IPS-18a (cell line): Measurements from ENCODE around the gene PLEKHG3.

Experiments
- H3K27ac ChIP-seq: one replicate; pipeline ENCODE4 v1.5.1; 2013; ENCODE audit warnings: low read length
- H3K27me3 ChIP-seq: one replicate; pipeline ENCODE4 v1.6.1; 2013; ENCODE audit warnings: mild to moderate bottlenecking, low read length; ENCODE audit not compliant: control insufficient read depth, insufficient read depth
- H3K36me3 ChIP-seq: one replicate; pipeline ENCODE4 v1.6.1; 2013; ENCODE audit warnings: low read depth, low read length; ENCODE audit not compliant: control insufficient read depth
- H3K4me1 ChIP-seq: one replicate; pipeline ENCODE4 v1.6.1; 2013; ENCODE audit warnings: low read depth, low read length; ENCODE audit not compliant: control insufficient read depth
- H3K4me3 ChIP-seq: one replicate; pipeline ENCODE4 v1.5.1; 2013; ENCODE audit warnings: low read length
- H3K9ac ChIP-seq: one replicate; pipeline ENCODE4 v1.6.1; 2013; ENCODE audit warnings: mild to moderate bottlenecking, low read length, moderate library complexity
- H3K9me3 ChIP-seq: one replicate; pipeline ENCODE4 v1.6.1; 2013; ENCODE audit warnings: low read depth, low read length; ENCODE audit not compliant: control insufficient read depth

Gene PLEKHG3

GRCh38 chr14:64711039-64711438 is 6.8 kb downstream of the PLEKHG3 start:
- H3K9me3 ChIP-seq: peaks cover 7% of the 10 kb centered on the region
- no peak overlapping the region for H3K9ac ChIP-seq
- H3K27ac ChIP-seq: no peak overlapping the region
- H3K36me3 ChIP-seq: no peaks in the 10 kb centered on the region
- H3K4me1 ChIP-seq: peaks cover 61% of the 10 kb centered on the region
- no peak overlapping the region for H3K4me3 ChIP-seq
- H3K27me3 ChIP-seq: no peaks in the 10 kb centered on the region

GRCh38 chr14:64713677-64714076 is 9.5 kb downstream of the PLEKHG3 start:
- H3K27ac ChIP-seq: no peak overlapping the region
- peaks cover 7% of the 10 kb centered on the region for H3K9me3 ChIP-seq
- H3K36me3 ChIP-seq: no peaks in the 10 kb centered on the region
- no peaks in the 10 kb centered on the region for H3K27me3 ChIP-seq
- H3K4me3 ChIP-seq: no peak overlapping the region
- H3K4me1 ChIP-seq: peaks cover 61% of the 10 kb centered on the region
- no peak overlapping the region for H3K9ac ChIP-seq

DNA sequence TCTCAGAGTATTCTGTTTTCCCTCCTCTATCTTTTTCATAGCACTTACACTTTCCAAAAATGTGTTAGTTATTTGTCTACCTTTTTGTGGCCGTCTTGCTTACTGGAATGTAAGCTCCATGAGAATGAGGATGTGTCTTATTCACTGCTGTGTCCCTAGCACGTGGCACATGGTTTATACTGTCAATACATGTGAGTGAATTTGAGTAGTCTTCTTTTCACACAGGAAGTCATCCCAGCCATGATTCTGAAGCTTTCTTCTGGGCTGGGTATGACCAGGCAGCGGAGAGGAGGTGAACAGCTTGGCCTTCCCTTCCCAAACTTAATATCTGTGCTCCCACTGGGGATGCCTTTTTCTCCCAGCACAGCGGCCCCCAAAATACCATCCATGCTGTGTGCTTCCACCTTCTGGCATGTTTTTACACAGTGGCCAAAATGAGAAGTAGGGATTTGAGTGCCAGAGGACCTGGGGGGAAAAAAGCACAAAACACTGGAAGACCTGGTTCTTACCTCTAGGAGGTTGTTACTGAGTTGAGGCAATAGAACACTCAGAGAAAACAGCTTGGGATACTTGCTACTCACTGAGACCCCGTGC is 10.3 kb downstream of the PLEKHG3 start:
- peaks cover 7% of the 10 kb centered on the region for H3K9me3 ChIP-seq
- no peaks in the 10 kb centered on the region for H3K27me3 ChIP-seq
- no peaks in the 10 kb centered on the region for H3K36me3 ChIP-seq
- no peak overlapping the region for H3K27ac ChIP-seq
- H3K4me3 ChIP-seq: no peak overlapping the region
- H3K4me1 ChIP-seq: peaks cover 61% of the 10 kb centered on the region
- no peak overlapping the region for H3K9ac ChIP-seq

DNA sequence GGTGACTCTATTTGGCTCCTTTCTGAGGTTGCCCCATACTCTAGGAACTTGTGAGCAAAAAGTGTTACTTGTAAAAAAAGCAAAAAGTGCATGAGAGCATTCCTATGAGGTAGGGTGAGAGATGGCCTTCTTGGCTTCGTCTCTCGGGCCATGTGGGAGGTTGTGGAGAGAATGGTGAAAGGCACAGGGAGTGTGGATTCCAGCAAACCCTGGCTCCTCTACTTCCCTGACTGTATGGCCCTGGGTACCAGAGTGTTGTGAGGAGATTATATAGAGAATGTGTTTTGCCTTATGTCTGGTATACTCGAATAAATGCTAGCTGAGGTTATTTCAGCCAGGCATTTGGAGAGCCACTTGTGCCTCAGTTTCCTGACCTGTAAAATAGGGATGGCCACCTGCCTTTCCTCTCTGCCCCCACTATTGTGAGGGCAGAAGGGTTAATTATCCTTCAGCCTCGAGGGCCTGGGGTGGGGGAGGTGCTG is 11.0 kb downstream of the PLEKHG3 start:
- H3K27ac ChIP-seq: no peak overlapping the region
- H3K36me3 ChIP-seq: no peaks in the 10 kb centered on the region
- H3K27me3 ChIP-seq: no peaks in the 10 kb centered on the region
- H3K9me3 ChIP-seq: peaks cover 7% of the 10 kb centered on the region
- no peak overlapping the region for H3K9ac ChIP-seq
- H3K4me1 ChIP-seq: peaks cover 61% of the 10 kb centered on the region
- H3K4me3 ChIP-seq: peak overlapping the region; percentile 46

DNA sequence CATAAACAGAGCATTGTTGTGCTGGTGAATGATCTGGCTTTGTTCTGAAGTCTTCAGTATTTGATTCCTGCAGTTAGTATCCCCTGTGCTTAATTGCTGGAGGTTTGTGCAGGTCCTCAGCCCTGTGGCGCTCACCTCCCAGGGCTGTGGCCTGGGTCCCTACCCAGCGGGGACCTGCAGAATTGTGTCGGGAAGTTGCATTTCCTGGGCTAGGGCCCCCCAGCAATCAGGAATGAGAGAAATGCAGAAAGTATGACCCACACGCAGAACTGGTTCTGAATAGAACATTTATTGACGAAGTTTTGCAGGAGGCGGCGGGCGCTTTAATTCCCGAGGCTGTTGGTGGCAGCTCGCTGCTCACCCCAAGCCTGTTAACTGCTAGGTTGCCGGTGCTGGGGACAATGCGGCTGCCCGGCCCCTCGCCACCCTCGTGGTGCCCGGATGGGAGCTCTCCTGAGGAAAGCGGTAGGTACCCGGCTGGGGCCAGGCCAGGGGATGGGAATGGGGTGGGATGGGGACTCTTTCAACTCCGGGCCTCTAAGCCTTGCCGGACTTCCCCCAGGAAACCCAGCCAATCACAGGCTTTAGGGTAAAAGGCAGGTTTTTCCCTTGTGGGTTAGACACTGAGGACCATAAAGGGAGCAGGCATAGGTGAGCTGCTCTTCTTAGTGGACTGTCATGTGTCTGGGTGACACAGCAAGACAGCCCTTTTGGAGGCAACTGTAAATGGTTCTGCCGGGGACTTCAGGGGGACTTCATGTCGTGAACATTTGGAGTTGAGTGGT is 11.6 kb downstream of the PLEKHG3 start:
- peaks cover 7% of the 10 kb centered on the region for H3K9me3 ChIP-seq
- no peak overlapping the region for H3K27ac ChIP-seq
- peak overlapping the region; percentile 16 for H3K9ac ChIP-seq
- H3K4me3 ChIP-seq: peak overlapping the region; percentile 46
- no peaks in the 10 kb centered on the region for H3K27me3 ChIP-seq
- peaks cover 68% of the 10 kb centered on the region for H3K4me1 ChIP-seq
- H3K36me3 ChIP-seq: no peaks in the 10 kb centered on the region

DNA sequence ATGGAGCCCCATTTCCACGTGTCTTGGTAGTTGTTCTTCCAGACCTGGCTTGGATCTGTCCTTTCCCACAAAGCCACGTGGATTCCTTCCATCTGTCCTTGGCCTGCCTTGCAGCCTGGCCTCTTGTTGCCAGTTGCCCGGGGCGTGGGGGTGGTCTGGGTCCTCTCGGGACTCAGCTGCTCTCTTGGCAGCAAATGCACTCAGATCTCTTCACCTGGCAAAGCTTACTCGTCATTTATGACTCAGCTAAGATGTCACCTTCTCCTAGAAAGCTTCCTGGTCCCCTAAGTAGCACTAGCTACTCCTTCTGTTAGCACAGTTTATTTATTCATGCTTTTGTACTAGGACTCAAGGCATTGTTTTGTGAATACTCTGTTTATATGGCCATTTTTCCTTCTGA is 13.6 kb downstream of the PLEKHG3 start:
- Histone ChIP-seq H3K9ac (no peak overlapping the region), H3K27me3 (no peaks in the 10 kb centered on the region), H3K9me3 (peaks cover 7% of the 10 kb centered on the region), H3K4me3 (no peak overlapping the region), H3K36me3 (no peaks in the 10 kb centered on the region), H3K4me1 (peaks cover 85% of the 10 kb centered on the region), H3K27ac (no peak overlapping the region)

DNA sequence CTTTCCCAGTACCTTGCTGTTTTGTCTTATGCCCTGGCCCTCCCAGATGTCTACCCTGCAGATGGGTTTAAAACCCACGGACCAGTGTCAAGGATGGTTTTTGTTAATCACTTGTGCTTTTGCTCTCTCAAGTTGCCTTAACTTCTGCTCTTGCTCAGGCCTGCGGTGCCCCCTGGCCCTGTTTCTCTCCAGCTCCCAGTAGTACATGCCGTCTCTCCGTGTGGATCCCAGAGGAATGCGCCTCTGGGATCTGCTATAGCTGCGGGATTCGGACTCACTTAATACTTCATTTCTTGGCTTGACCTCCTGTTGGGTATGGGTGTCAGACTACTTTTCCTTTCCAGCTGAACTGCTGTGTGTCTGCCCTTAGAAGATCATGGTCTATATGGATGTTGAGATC is 14.5 kb downstream of the PLEKHG3 start:
- H3K9ac ChIP-seq: no peak overlapping the region
- H3K36me3 ChIP-seq: no peaks in the 10 kb centered on the region
- no peaks in the 10 kb centered on the region for H3K9me3 ChIP-seq
- H3K27ac ChIP-seq: no peak overlapping the region
- H3K4me3 ChIP-seq: no peak overlapping the region
- H3K27me3 ChIP-seq: no peaks in the 10 kb centered on the region
- peaks cover 86% of the 10 kb centered on the region for H3K4me1 ChIP-seq

DNA sequence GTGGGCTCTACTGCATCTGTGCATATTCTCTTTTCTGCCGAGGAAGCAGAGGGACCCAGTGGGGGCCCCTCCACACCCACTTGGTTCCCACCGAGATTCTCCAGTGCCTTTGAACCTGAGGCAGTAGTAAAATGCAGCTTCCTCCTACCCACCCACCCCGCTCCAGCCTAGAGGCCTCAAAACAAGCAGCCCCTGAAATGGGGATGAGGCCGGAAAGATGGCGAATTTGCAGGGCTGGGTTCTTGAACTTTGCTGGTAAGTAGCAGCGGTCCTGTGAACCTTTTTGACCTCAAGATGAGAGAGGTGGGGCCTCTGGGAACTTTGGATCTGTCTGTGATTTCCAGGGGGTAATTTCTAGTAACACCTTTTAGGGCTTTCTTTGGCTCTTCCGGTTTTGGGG is 15.4 kb downstream of the PLEKHG3 start:
- no peaks in the 10 kb centered on the region for H3K9me3 ChIP-seq
- H3K4me1 ChIP-seq: peaks cover 88% of the 10 kb centered on the region
- no peak overlapping the region for H3K9ac ChIP-seq
- no peak overlapping the region for H3K4me3 ChIP-seq
- H3K27me3 ChIP-seq: no peaks in the 10 kb centered on the region
- no peaks in the 10 kb centered on the region for H3K36me3 ChIP-seq
- no peak overlapping the region for H3K27ac ChIP-seq

DNA sequence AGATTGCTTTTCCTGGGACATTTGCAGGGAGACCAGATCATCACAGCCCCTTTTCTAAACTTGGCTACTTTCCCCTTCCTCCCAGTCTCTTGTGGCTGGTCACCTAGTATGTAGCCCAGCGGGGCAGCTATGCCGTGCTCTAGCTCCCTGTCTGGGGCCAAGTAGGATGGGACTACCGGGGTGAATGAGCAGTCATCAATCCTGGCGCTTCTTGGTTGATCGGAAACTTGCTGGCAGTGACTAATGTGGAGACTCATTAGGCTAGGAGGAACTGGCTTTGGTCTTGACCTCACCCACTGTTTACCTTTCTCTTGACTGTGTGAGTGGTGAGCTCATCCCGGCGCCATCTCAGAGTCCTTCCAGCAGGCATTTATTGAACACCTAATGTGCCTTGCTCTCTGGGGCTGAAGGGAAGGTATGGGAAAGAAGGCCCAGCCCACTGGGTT is 15.9 kb downstream of the PLEKHG3 start:
- H3K4me1 ChIP-seq: peaks cover 88% of the 10 kb centered on the region
- H3K36me3 ChIP-seq: no peaks in the 10 kb centered on the region

GRCh38 chr14:64721391-64721791 is 17.2 kb downstream of the PLEKHG3 start:
- H3K27me3 ChIP-seq: no peaks in the 10 kb centered on the region
- H3K9ac ChIP-seq: no peak overlapping the region
- H3K9me3 ChIP-seq: no peaks in the 10 kb centered on the region
- no peak overlapping the region for H3K4me3 ChIP-seq
- peaks cover 88% of the 10 kb centered on the region for H3K4me1 ChIP-seq
- H3K27ac ChIP-seq: no peak overlapping the region
- no peaks in the 10 kb centered on the region for H3K36me3 ChIP-seq

More for the DNA sequence above, 15.9 kb downstream of the PLEKHG3 start:
- no peak overlapping the region for H3K9ac ChIP-seq
- no peak overlapping the region for H3K27ac ChIP-seq
- H3K9me3 ChIP-seq: no peaks in the 10 kb centered on the region
- H3K27me3 ChIP-seq: no peaks in the 10 kb centered on the region
- H3K4me3 ChIP-seq: no peak overlapping the region

DNA sequence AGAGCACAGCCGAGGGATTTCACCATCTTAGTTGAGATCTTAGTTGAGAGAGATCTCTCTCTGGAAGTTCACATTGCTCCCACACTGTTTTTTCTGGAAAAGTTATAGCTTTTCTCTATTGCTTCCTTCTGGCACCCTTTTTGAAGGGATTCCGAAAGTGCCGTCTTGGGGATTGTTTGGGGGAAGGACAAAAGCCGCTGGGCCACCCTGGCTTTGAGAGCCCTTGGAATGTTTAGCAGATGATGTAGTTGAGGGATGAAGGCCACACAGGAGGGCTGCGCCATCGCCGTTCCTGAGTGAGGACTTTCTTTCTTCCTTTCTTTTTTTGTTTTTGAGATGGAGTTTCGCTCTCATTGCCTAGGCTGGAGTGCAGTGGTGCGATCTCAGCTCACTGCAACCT is 17.7 kb downstream of the PLEKHG3 start:
- H3K9me3 ChIP-seq: no peaks in the 10 kb centered on the region
- no peaks in the 10 kb centered on the region for H3K36me3 ChIP-seq
- H3K27ac ChIP-seq: no peak overlapping the region
- H3K4me3 ChIP-seq: no peak overlapping the region
- no peak overlapping the region for H3K9ac ChIP-seq
- H3K27me3 ChIP-seq: no peaks in the 10 kb centered on the region
- peaks cover 88% of the 10 kb centered on the region for H3K4me1 ChIP-seq
